K562 (cell line): Measurements from ENCODE around the gene CARMIL1. TPM values are rescaled to one million over a fixed set of nuclear protein-coding genes. Genes with fewer than 3 reads are reported as not detected.

ENCODE experiments used
- ATAC-seq: fragments of 200-7000 bp; cut with Tn5 transposase; 3 replicates; pipeline ENCODE4 v1.9.1; 2020; ENCODE audit warnings: moderate library complexity
- BruUV-seq: library from RNA; stranded (reverse); fragments of 400-500 nt; replicated peaks from 2 replicates; lab custom pipeline; 2021; lab: Mats Ljungman, UMichigan
- CTCF ChIA-PET: fragments of 300-600 bp; formaldehyde crosslinking; extraction: SDS; loops from one replicate; lab custom pipeline; 2021; ENCODE audit warnings: low intra/inter-chr PET ratio; lab: Yijun Ruan, JAX
- POLR2A ChIA-PET: fragments of 300-600, 350-650 bp; sonication (Branson Sonifier 250); formaldehyde crosslinking; extraction: SDS; loops from one replicate; lab custom pipeline; 2021; ENCODE audit warnings: antibody characterized with exemption, inconsistent platforms; lab: Yijun Ruan, JAX
- DNase-seq, 4 experiments: peaks; one replicate each; pipeline versions ENCODE4 v3.0.0 to v3.0.0-alpha.2; 2011 to 2018; ENCODE audit warnings: low spot score in 3 of 4, mixed read lengths in 3 of 4; ENCODE audit errors: extremely low read depth in 1 of 4
- FAIRE-seq: peaks from 2 replicates; lab custom pipeline; 2011; peaks lifted over from hg19 to GRCh38; lab: Jason Lieb, UNC
- H2AFZ ChIP-seq: 2 replicates; pipeline ENCODE4 v1.6.0; 2011; ENCODE audit warnings: low read depth, low read length, control low read depth, inconsistent platforms
- H3K27ac ChIP-seq: fragments of 200-600 bp; 3 replicates; pipeline ENCODE4 v1.8.0; 2011; ENCODE audit warnings: low read depth, mild to moderate bottlenecking, control low read depth, inconsistent platforms, low read length, moderate library complexity, mixed read lengths; ENCODE audit errors: extremely low read depth
- H3K27me3 ChIP-seq, 2 experiments: fragments of 300-600 bp in 1 of 2; 2 replicates in 1 of 2; 3 replicates in 1 of 2; pipeline versions ENCODE4 v1.6.0 to v1.8.0; 2011; ENCODE audit warnings: inconsistent platforms in 2 of 2, low read length in 2 of 2, mild to moderate bottlenecking in 1 of 2, mixed read lengths in 1 of 2, moderate library complexity in 1 of 2; ENCODE audit not compliant: control insufficient read depth in 2 of 2, insufficient read depth in 2 of 2
- H3K36me3 ChIP-seq: fragments of 300-600 bp; 3 replicates; pipeline ENCODE4 v1.8.0; 2011; ENCODE audit warnings: mild to moderate bottlenecking, low read length, inconsistent platforms; ENCODE audit not compliant: control insufficient read depth, insufficient read depth
- H3K4me1 ChIP-seq, 2 experiments: fragments of 200-600 bp in 1 of 2; replicated peaks in 1 of 2; 2 replicates in 1 of 2; 3 replicates in 1 of 2; pipeline versions ENCODE4 v1.5.1 to v1.8.0; 2011; ENCODE audit warnings: inconsistent platforms in 2 of 2, low read length in 2 of 2, mild to moderate bottlenecking in 1 of 2, mixed read lengths in 1 of 2, moderate library complexity in 1 of 2; ENCODE audit not compliant: control insufficient read depth in 2 of 2, insufficient read depth in 2 of 2
- H3K4me2 ChIP-seq: 2 replicates; pipeline ENCODE4 v1.6.1; 2011; ENCODE audit warnings: low read length, control low read depth, inconsistent platforms, mixed read lengths; ENCODE audit not compliant: insufficient read depth
- H3K4me3 ChIP-seq: fragments of 200-600 bp; sonication (generic), shearing (Covaris generic); 2 replicates; pipeline ENCODE4 v1.5.1; 2016; ENCODE audit warnings: control low read depth, inconsistent platforms
- H3K79me2 ChIP-seq: fragments of 200-600 bp; 3 replicates; pipeline ENCODE4 v1.8.0; 2011; ENCODE audit warnings: low read length, inconsistent platforms; ENCODE audit not compliant: control insufficient read depth, insufficient read depth
- H3K9ac ChIP-seq, 2 experiments: 2 replicates each; pipeline versions ENCODE4 v1.6.0 to v1.6.1; 2011; ENCODE audit warnings: low read depth in 2 of 2, low read length in 2 of 2, control low read depth in 1 of 2, inconsistent platforms in 1 of 2, mild to moderate bottlenecking in 1 of 2, mixed read lengths in 1 of 2; ENCODE audit not compliant: insufficient read depth in 1 of 2
- H3K9me1 ChIP-seq: one replicate; pipeline ENCODE4 v1.6.0; 2011; ENCODE audit warnings: inconsistent platforms, mild to moderate bottlenecking, low read length, moderate library complexity; ENCODE audit not compliant: control insufficient read depth, insufficient read depth
- H3K9me3 ChIP-seq: replicated peaks from 2 replicates; pipeline ENCODE4 v1.5.1; 2011; ENCODE audit warnings: low read depth, low read length, inconsistent platforms; ENCODE audit not compliant: control insufficient read depth, insufficient read depth
- H4K20me1 ChIP-seq: replicated peaks from 2 replicates; pipeline ENCODE4 v1.6.1; 2011; ENCODE audit warnings: low read length, inconsistent platforms, mixed read lengths; ENCODE audit not compliant: control insufficient read depth, insufficient read depth
- ADNP ChIP-seq: fragments of 200-800 bp; sonication (Bioruptor generic); IDR thresholded peaks from 2 replicates; pipeline ENCODE4 v1.6.1; 2016; ENCODE audit warnings: missing genetic modification characterization, missing compliant biosample characterization
- ATF6 ChIP-seq: sonication (generic); formaldehyde crosslinking; IDR thresholded peaks from 2 replicates; pipeline ENCODE4 v1.4.0; 2020; ENCODE audit warnings: mild to moderate bottlenecking, missing genetic modification reagents
- CBFA2T3 ChIP-seq: fragments of 450-650 bp; IDR thresholded peaks from 2 replicates; pipeline ENCODE4 v1.6.1; 2017
- CCNT2 ChIP-seq: IDR thresholded peaks from 2 replicates; pipeline ENCODE4 v1.6.1; 2011; ENCODE audit warnings: borderline replicate concordance, low read depth, mild to moderate bottlenecking, moderate library complexity, mixed read lengths, low read length; ENCODE audit not compliant: insufficient read length; ENCODE audit errors: extremely low read depth
- CREM ChIP-seq: IDR thresholded peaks from 2 replicates; pipeline ENCODE4 v1.6.1; 2014; ENCODE audit warnings: antibody characterized with exemption, low read depth
- IRF1 ChIP-seq: sonication (generic); formaldehyde crosslinking; IDR thresholded peaks from 2 replicates; pipeline ENCODE4 v1.8.0; 2022; ENCODE audit warnings: missing genetic modification reagents, mild to moderate bottlenecking, borderline replicate concordance
- POLR3G ChIP-seq: IDR thresholded peaks from 2 replicates; pipeline ENCODE4 v1.6.1; 2011; ENCODE audit not compliant: insufficient read length, insufficient replicate concordance; ENCODE audit errors: extremely low read depth
- STAG1 ChIP-seq: sonication (generic); formaldehyde crosslinking; IDR thresholded peaks from 2 replicates; pipeline ENCODE4 v1.5.0; 2020; ENCODE audit warnings: missing genetic modification reagents, borderline replicate concordance
- THRB ChIP-seq: fragments of 450-650 bp; formaldehyde crosslinking; conservative IDR thresholded peaks from 2 replicates; pipeline ENCODE4 v1.4.0; 2022; ENCODE audit warnings: mild to moderate bottlenecking, missing genetic modification characterization
- ZNF174 ChIP-seq: fragments of 250-450 bp; sonication (Bioruptor Pico); IDR thresholded peaks from 2 replicates; pipeline ENCODE4 v1.4.0; 2020; ENCODE audit warnings: mild to moderate bottlenecking
- ZNF408 ChIP-seq: fragments of 250-450 bp; sonication (Bioruptor Pico); IDR thresholded peaks from 2 replicates; pipeline ENCODE4 v1.4.0; 2020; ENCODE audit warnings: low read depth, mild to moderate bottlenecking, moderate library complexity
- WGBS: fragments of 100-300 bp; shearing (Covaris generic); methylation state at CpG from one replicate; pipeline ENCODE4 v1.1.6; 2016; ENCODE audit warnings: low coverage, mixed read lengths; ENCODE audit not compliant: insufficient coverage; ENCODE audit errors: missing lambda C conversion rate; 5-methylcytosine and 5-hydroxymethylcytosine counted together
- in situ Hi-C: fragments of 300-500 bp; cut with MboI; formaldehyde crosslinking; loops from 4 replicates; pipeline ENCODE4 v1.15.0; 2018; ENCODE audit warnings: inconsistent platforms, mixed read lengths
- intact Hi-C: fragments of 100-400 bp; cut with micrococcal nuclease; formaldehyde crosslinking; loops from 2 replicates; pipeline ENCODE4 v1.14.2; 2022
- polyA plus RNA-seq, 8 experiments: library from polyadenylated mRNA; depleted of rRNA in 4 of 8; stranded (reverse) in 5 of 8; unstranded in 3 of 8; fragments of >200 nt; fragmentation: Nextera tagmentation in 2 of 8; fragmentation: Illumina TruSeq in 1 of 8; extraction: Ambion mirVana in 2 of 8; extraction: Trizol in 1 of 8; gene quantifications; 2 replicates each; pipeline versions ENCODE4 v1.2.1 to v1.2.3, GENCODE V29; 2011 to 2014; ENCODE audit warnings: inconsistent platforms in 1 of 8, missing spikeins in 1 of 8
- total RNA-seq, 7 experiments: library from RNA; depleted of rRNA in 6 of 7; stranded (reverse); fragments of >200 nt in 6 of 7; fragmentation: Illumina TruSeq in 2 of 7; extraction: Trizol in 2 of 7; gene quantifications; 2 replicates each; pipeline versions ENCODE4 v1.2.1 to v1.2.3, GENCODE V29; 2011 to 2021; ENCODE audit warnings: low replicate concordance in 1 of 7

Gene CARMIL1
- total and polyA plus RNA-seq, 9 of the 15 experiments (the other 6 are each of a cell fraction or from before 2014, with no cell fraction given): 0.04 to 0.32 (median 0.10) TPM; not detected in 1

- TF ChIP-seq IRF1: no peak
- no peak for TF ChIP-seq THRB (CRISPR knock-in tag)
- no peak for TF ChIP-seq CBFA2T3
- no peak for TF ChIP-seq ZNF174 (CRISPR knock-in tag)
These were observed 45.0 kb downstream of the CARMIL1 start (continued) for GRCh38 chr6:25324066-25324762.

- BruUV-seq: no TSS peak
- CTCF ChIA-PET: no interaction called here
- H3K27ac ChIP-seq: no peak overlapping the region
These were observed 47.0 kb downstream of the CARMIL1 start for GRCh38 chr6:25326126-25326525.

More at GRCh38 chr6:25326126-25326525, 47.0 kb downstream of the CARMIL1 start:
- Histone ChIP-seq H2AFZ (no peak overlapping the region), H3K9ac (no peak overlapping the region), H3K9me3 (no peaks in the 10 kb centered on the region; the same call in 1 of the 2 replicates), H3K4me2 (no peak overlapping the region), H3K4me3 (no peak overlapping the region), H3K79me2 (no peaks in the 10 kb centered on the region), H3K9me1 (no peaks in the 10 kb centered on the region), H3K36me3 (no peaks in the 10 kb centered on the region), H3K4me1 (no peaks in the 10 kb centered on the region), H3K27me3 (no peaks in the 10 kb centered on the region), H4K20me1 (no peaks in the 10 kb centered on the region)
- ATAC-seq: no peak
- FAIRE-seq: no peak
- 1% methylated on average over 4 of the region's 4 CpGs for WGBS
- intact Hi-C loops (no loop called here), in situ Hi-C loops (no loop called here)
- TF ChIP-seq CREM (no peak), ZNF408 (no peak), ATF6 (CRISPR knock-in tag) (no peak), STAG1 (CRISPR knock-in tag) (no peak), POLR3G (no peak), ADNP (no peak), CCNT2 (no peak)
- POLR2A ChIA-PET: no interaction called here
- DNase-seq: no peak
